GM21825 (cell line): ENCODE results near the gene TSSK2.

Source experiments
- ATAC-seq: cut with Tn5 transposase; IDR thresholded peaks from one replicate; pipeline ENCODE4 v1.9.1; 2021; ENCODE audit warnings: mild to moderate bottlenecking, moderate library complexity; ENCODE audit not compliant: unreplicated experiment

TSSK2 gene

DNA sequence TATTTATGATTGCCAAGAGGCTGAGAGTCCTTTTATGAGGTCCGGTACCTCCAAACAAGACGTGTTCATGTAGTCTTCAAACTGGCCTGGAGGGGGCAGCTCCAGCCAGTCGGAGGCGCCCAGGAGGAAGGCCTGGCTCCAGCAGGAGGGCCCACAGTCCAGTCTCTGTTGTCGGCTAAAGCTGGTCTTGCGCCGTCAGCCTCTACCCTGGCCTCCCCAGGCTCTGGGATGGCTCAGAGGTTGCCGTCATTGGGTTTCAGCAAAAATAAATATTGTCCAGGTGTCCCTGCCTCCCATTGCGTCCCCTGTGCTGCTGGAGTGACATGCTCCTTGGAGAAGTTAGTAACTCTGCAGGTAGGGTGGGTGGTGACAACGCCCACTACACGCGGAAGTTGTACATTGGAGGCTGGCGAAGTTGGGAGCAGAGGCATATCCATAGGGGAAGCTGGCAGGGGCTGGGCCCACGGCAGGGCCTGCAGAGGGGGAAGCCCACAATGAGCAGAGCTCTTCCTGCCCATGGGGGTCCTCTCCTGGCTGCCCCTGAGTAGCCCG, 48.5 kb downstream of the TSSK2 start:
- ATAC-seq, result no peak

DNA sequence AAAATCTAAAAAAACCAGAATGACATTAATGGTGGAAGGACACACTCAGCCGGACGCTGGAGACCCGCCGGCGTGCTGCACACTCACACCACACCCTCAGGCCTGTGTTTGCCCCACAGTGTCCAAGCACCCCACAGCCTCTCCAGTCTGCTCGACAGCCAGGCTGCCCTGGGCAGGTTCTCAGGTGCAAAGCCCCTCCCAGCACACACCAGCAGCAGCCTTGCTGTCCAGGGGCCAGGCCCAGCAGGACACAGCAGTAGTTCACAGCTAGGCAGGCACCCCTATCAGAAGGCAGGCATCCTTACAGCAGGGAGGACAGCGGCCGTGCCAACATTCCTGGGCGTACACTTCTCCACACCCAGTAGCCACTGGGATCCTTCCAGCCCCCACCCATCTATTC, 49.1 kb downstream of the TSSK2 start:
- ATAC-seq, result no peak

DNA sequence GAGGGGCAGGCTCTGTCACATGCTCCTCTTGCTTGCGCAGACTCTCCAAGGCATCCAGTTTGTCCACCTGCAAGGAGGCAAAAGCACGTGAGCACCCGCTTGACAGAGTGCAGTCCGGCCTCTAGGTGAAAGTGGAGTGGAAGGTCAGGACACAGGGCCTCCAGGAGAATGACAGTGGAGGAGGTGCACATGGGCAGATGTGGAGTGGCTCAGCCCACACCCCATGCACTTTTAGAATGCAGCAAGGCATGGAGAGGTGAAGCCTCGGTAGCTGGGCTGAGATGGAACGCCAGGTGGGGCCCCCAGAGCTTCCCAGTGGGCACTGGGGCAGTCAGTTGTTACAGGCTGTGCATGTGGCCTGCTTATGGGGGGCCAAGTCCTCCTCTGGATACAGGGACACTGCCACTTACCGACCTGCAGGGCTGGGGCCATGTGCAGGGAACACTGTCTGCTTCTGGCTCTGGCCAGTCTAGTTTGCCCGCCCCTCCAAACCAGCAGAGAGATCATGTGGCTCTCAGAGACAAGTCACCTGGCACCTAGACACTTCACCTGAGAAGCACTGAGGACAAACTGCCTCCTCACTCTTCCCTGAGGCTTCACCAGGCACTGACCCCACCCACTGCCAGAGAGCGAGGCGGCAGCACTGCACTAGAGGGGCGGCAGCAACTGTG, 49.8 kb downstream of the TSSK2 start:
- no peak for ATAC-seq

DNA sequence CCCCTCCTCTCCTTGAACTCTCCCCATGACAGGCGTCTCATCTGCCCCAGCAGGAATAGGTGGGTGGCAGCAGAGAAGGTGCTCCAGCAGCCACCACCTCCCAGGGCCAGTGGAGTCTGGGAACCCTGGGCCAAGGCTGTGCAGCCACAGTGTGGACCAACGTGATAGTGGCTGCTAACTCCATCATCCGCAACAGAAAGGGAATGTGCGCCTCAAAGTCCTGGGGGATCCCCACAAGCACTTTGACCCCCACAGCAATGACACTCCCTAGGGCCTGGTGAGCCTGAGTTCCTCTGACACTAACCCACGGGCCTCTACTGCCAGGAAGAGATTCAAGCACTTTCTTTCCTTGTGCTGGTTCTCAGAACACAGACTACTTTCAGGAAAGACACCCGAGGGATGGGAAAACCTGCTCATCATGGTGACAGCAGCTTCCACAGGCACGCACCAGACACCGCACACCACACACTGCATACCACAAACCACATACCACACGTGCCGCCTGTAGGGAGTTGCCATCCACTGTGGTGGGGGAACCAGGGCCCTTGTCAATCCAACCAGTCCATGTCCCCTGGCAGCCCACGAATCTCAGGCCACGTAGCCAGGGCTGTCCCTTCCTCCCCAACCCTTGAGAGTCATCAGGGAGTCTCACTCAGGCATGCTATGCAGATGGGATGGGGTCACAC, 50.8 kb downstream of the TSSK2 start:
- no peak for ATAC-seq
